A549 (cell line): ENCODE measurements around the gene U2SURP.

ENCODE experiments used
- BCL3 ChIP-seq: fragments of >200 bp; sonication (Bioruptor Twin); formaldehyde crosslinking; IDR thresholded peaks from 3 replicates; pipeline ENCODE4 v1.6.1; 2016
- CTCF ChIP-seq: fragments of >200 bp; sonication (Bioruptor Twin); formaldehyde crosslinking; IDR thresholded peaks from 3 replicates; pipeline ENCODE4 v1.5.1; 2016
- E2F6 ChIP-seq: IDR thresholded peaks from 2 replicates; pipeline ENCODE4 v1.6.1; 2012; ENCODE audit warnings: low read depth, borderline replicate concordance
- RAD21 ChIP-seq, 2 experiments: fragments of >200 bp in 1 of 2; sonication (Bioruptor Twin) in 1 of 2; formaldehyde crosslinking in 1 of 2; IDR thresholded peaks in 1 of 2; conservative IDR thresholded peaks in 1 of 2; 2 replicates in 1 of 2; 3 replicates in 1 of 2; pipeline ENCODE4 v1.6.1; 2012 to 2018; ENCODE audit warnings: inconsistent platforms in 1 of 2
- SMC3 ChIP-seq: fragments of >200 bp; sonication (Bioruptor Twin); formaldehyde crosslinking; IDR thresholded peaks from 3 replicates; pipeline ENCODE4 v1.6.1; 2018; ENCODE audit warnings: inconsistent platforms
- USF2 ChIP-seq: fragments of 450-650 bp; IDR thresholded peaks from 2 replicates; pipeline ENCODE4 v1.6.1; 2014; ENCODE audit warnings: antibody characterized with exemption

- TF ChIP-seq SMC3 (no peak), CTCF (peak; percentile 14; the same call in 1 of the 3 replicates), BCL3 (no peak), RAD21 (conservative IDR thresholded peaks at IDR 0.05 in 1 of 2, IDR thresholded peaks at IDR 0.05 in 1 of 2) (no peak), USF2 (no peak), E2F6 (no peak)
These were observed 36.5 kb downstream of the U2SURP start for GRCh38 chr3:143037867-143038266.
